H1 (cell line): ENCODE results near the gene PLA1A. TPM values are rescaled to one million over a fixed set of nuclear protein-coding genes. Genes with fewer than 3 reads are reported as not detected.

Experiments used
- CTCF ChIA-PET: fragments of 300-600 bp; sonication (Branson Sonifier 250); formaldehyde crosslinking; loops from one replicate; lab custom pipeline; 2021; ENCODE audit not compliant: partially characterized antibody; lab: Charles Lee
- POLR2A ChIA-PET: fragments of 300-600 bp; sonication (Branson Sonifier 250); formaldehyde crosslinking; loops from one replicate; lab custom pipeline; 2021; ENCODE audit warnings: inconsistent platforms; ENCODE audit not compliant: partially characterized antibody; lab: Charles Lee
- DNase-seq, 2 experiments: peaks; one replicate each; pipeline versions ENCODE4 v3.0.0 to v3.0.0-alpha.2; 2010 to 2022; ENCODE audit warnings: low spot score in 2 of 2, low read depth in 1 of 2, mixed read lengths in 1 of 2
- FAIRE-seq: peaks from 2 replicates; lab custom pipeline; 2011; peaks lifted over from hg19 to GRCh38; lab: Jason Lieb, UNC
- H2AFZ ChIP-seq: 2 replicates; pipeline ENCODE4 v1.8.1; 2012; ENCODE audit warnings: low read length, inconsistent platforms
- H2AK5ac ChIP-seq: 2 replicates; pipeline ENCODE4 v1.6.1; 2013; ENCODE audit warnings: low read depth, low read length
- H2BK120ac ChIP-seq: replicated peaks from 2 replicates; pipeline ENCODE3; 2013; ENCODE audit warnings: low read depth, low read length, inconsistent platforms
- H2BK12ac ChIP-seq: 2 replicates; pipeline ENCODE4 v1.6.1; 2013; ENCODE audit warnings: low read depth, low read length
- H2BK15ac ChIP-seq: 2 replicates; pipeline ENCODE4 v1.6.1; 2013; ENCODE audit warnings: low read length
- H2BK20ac ChIP-seq: 2 replicates; pipeline ENCODE4 v1.6.1; 2013; ENCODE audit warnings: low read length
- H2BK5ac ChIP-seq: 2 replicates; pipeline ENCODE4 v1.6.1; 2013; ENCODE audit warnings: low read depth, low read length
- H3K14ac ChIP-seq: 2 replicates; pipeline ENCODE4 v1.6.1; 2013; ENCODE audit warnings: inconsistent platforms; ENCODE audit not compliant: insufficient read length
- H3K18ac ChIP-seq: 2 replicates; pipeline ENCODE4 v1.6.1; 2013; ENCODE audit warnings: low read length; ENCODE audit errors: extremely low read depth
- H3K23ac ChIP-seq: 2 replicates; pipeline ENCODE4 v1.6.1; 2013; ENCODE audit warnings: inconsistent platforms; ENCODE audit not compliant: insufficient read length
- H3K23me2 ChIP-seq: 2 replicates; pipeline ENCODE4 v1.6.1; 2013; ENCODE audit warnings: low read depth, low read length
- H3K27ac ChIP-seq: 2 replicates; pipeline ENCODE4 v1.6.1; 2011; ENCODE audit warnings: low read depth, low read length, inconsistent platforms
- H3K27me3 ChIP-seq, 4 experiments: replicated peaks in 1 of 4; 1 replicate in 1 of 4; 2 replicates in 3 of 4; pipeline versions ENCODE4 v1.6.1 to v1.8.1; 2011 to 2013; ENCODE audit warnings: low read length in 3 of 4, mild to moderate bottlenecking in 3 of 4, inconsistent platforms in 2 of 4, mixed read lengths in 2 of 4, moderate library complexity in 1 of 4; ENCODE audit not compliant: control insufficient read depth in 3 of 4, insufficient read depth in 3 of 4; ENCODE audit errors: extremely low read depth in 1 of 4
- H3K36me3 ChIP-seq, 4 experiments: 2 replicates each; pipeline versions ENCODE4 v1.6.1 to v1.8.1; 2011 to 2013; ENCODE audit warnings: mild to moderate bottlenecking in 4 of 4, low read length in 3 of 4, moderate library complexity in 2 of 4, control low read depth in 1 of 4, inconsistent platforms in 1 of 4; ENCODE audit not compliant: insufficient read depth in 4 of 4, control insufficient read depth in 2 of 4
- H3K4ac ChIP-seq: replicated peaks from 2 replicates; pipeline ENCODE3; 2013; ENCODE audit warnings: low read length, low read depth, mixed read lengths, inconsistent platforms; ENCODE audit not compliant: insufficient read length
- H3K4me1 ChIP-seq, 4 experiments: replicated peaks in 1 of 4; 1 replicate in 1 of 4; 2 replicates in 3 of 4; pipeline versions ENCODE4 v1.6.1 to v1.8.1; 2011 to 2013; ENCODE audit warnings: low read length in 3 of 4, inconsistent platforms in 2 of 4, mixed read lengths in 1 of 4; ENCODE audit not compliant: insufficient read depth in 4 of 4, control insufficient read depth in 3 of 4
- H3K4me2 ChIP-seq, 2 experiments: 2 replicates each; pipeline versions ENCODE4 v1.6.1 to v1.8.1; 2011 to 2013; ENCODE audit warnings: low read depth in 2 of 2, low read length in 2 of 2, control low read depth in 1 of 2, inconsistent platforms in 1 of 2, mild to moderate bottlenecking in 1 of 2; ENCODE audit not compliant: insufficient read depth in 1 of 2
- H3K4me3 ChIP-seq, 4 experiments: fragments of 200-600, 300-600 bp in 1 of 4; sonication (generic), shearing (Covaris generic), sonication (Bioruptor Twin) in 1 of 4; 2 replicates each; pipeline versions ENCODE4 v1.5.1 to v1.8.1; 2011 to 2016; ENCODE audit warnings: low read length in 4 of 4, low read depth in 3 of 4, control low read depth in 2 of 4, inconsistent platforms in 2 of 4, mild to moderate bottlenecking in 2 of 4, mixed read lengths in 1 of 4, moderate library complexity in 1 of 4; ENCODE audit not compliant: insufficient read depth in 2 of 4; ENCODE audit errors: extremely low read depth in 1 of 4
- H3K56ac ChIP-seq: replicated peaks from 2 replicates; pipeline ENCODE3; 2013; ENCODE audit warnings: low read depth, mild to moderate bottlenecking, mixed read lengths, low read length, inconsistent platforms; ENCODE audit not compliant: insufficient read length
- H3K79me1 ChIP-seq: 2 replicates; pipeline ENCODE4 v1.6.1; 2013; ENCODE audit warnings: low read depth, low read length, control low read depth
- H3K79me2 ChIP-seq, 2 experiments: 2 replicates each; pipeline versions ENCODE4 v1.6.1 to v1.8.1; 2012 to 2013; ENCODE audit warnings: low read length in 2 of 2, mild to moderate bottlenecking in 2 of 2, inconsistent platforms in 1 of 2; ENCODE audit not compliant: insufficient read depth in 2 of 2, control insufficient read depth in 1 of 2
- H3K9ac ChIP-seq, 4 experiments: replicated peaks in 1 of 4; 1 replicate in 1 of 4; 2 replicates in 3 of 4; pipeline versions ENCODE4 v1.6.1 to v1.8.1; 2011 to 2013; ENCODE audit warnings: low read depth in 3 of 4, low read length in 3 of 4, control low read depth in 2 of 4, mild to moderate bottlenecking in 2 of 4, moderate library complexity in 2 of 4, inconsistent platforms in 1 of 4; ENCODE audit errors: extremely low read depth in 1 of 4
- H3K9me3 ChIP-seq, 2 experiments: 2 replicates each; pipeline versions ENCODE4 v1.6.1 to v1.8.1; 2012 to 2013; ENCODE audit warnings: mild to moderate bottlenecking in 2 of 2, moderate library complexity in 2 of 2, control low read depth in 1 of 2, inconsistent platforms in 1 of 2, low read depth in 1 of 2, low read length in 1 of 2, mixed read lengths in 1 of 2; ENCODE audit not compliant: insufficient read depth in 2 of 2
- H4K20me1 ChIP-seq, 2 experiments: replicated peaks in 1 of 2; 2 replicates each; pipeline versions ENCODE3 to v1.8.1; 2011 to 2013; ENCODE audit warnings: inconsistent platforms in 2 of 2, low read length in 2 of 2, mild to moderate bottlenecking in 1 of 2; ENCODE audit not compliant: insufficient read depth in 2 of 2, control insufficient read depth in 1 of 2
- H4K5ac ChIP-seq: 2 replicates; pipeline ENCODE4 v1.6.1; 2013; ENCODE audit warnings: low read length, low read depth, mixed read lengths, inconsistent platforms; ENCODE audit not compliant: insufficient read length
- H4K8ac ChIP-seq: 2 replicates; pipeline ENCODE4 v1.8.0; 2013; ENCODE audit warnings: mild to moderate bottlenecking, moderate library complexity, low read length, inconsistent platforms; ENCODE audit not compliant: insufficient read depth; ENCODE audit errors: extremely low read depth
- H4K91ac ChIP-seq: replicated peaks from 2 replicates; pipeline ENCODE3; 2013; ENCODE audit warnings: low read length, mixed read lengths, inconsistent platforms; ENCODE audit not compliant: insufficient read length
- POLR2AphosphoS5 ChIP-seq: IDR thresholded peaks from 2 replicates; pipeline ENCODE4 v1.6.1; 2011; ENCODE audit warnings: low read depth, low read length
- SIRT6 ChIP-seq: IDR thresholded peaks from one replicate; pipeline ENCODE4 v1.7.1; 2012; ENCODE audit warnings: low read length, inconsistent platforms
- SP2 ChIP-seq: IDR thresholded peaks from 2 replicates; pipeline ENCODE4 v1.6.1; 2012; ENCODE audit warnings: mild to moderate bottlenecking, low read length, inconsistent platforms
- TCF12 ChIP-seq: IDR thresholded peaks from 2 replicates; pipeline ENCODE4 v1.6.1; 2011; ENCODE audit warnings: low read depth, mild to moderate bottlenecking, low read length
- WGBS, 2 experiments: shearing (Covaris generic) in 1 of 2; methylation state at CpG; one replicate each; pipeline versions ENCODE4 v1.1.6 to v1.1.7; 2013 to 2015; ENCODE audit warnings: low lambda C conversion rate in 2 of 2, mixed read lengths in 2 of 2, inconsistent platforms in 1 of 2, low coverage in 1 of 2, missing lambda C conversion rate in 1 of 2; ENCODE audit not compliant: insufficient replicate concordance in 2 of 2, insufficient coverage in 1 of 2, insufficient read length in 1 of 2; ENCODE audit errors: extremely low coverage in 1 of 2, missing lambda C conversion rate in 1 of 2; 5-methylcytosine and 5-hydroxymethylcytosine counted together
- polyA plus RNA-seq, 7 experiments: library from polyadenylated mRNA; depleted of rRNA in 3 of 7; stranded (reverse) in 5 of 7; unstranded in 2 of 7; fragments of >200 nt in 5 of 7; fragments of 200-250 nt in 2 of 7; gene quantifications; 1 replicate in 5 of 7; 2 replicates in 1 of 7; 4 replicates in 1 of 7; pipeline versions ENCODE4 v1.2.1 to v1.2.3, GENCODE V29; 2011 to 2013; ENCODE audit warnings: missing spikeins in 2 of 7, mixed read lengths in 2 of 7
- total RNA-seq: library from RNA; stranded (reverse); fragmentation: NEBNext Ultra II Directional; extraction: Animal tissue kit (Norgen Biotek cat#: 25700); gene quantifications from 2 replicates; pipeline ENCODE4 v1.2.1, GENCODE V29; 2021
- TF ChIP-seq, protein P1 (sequence below): IDR thresholded peaks from 2 replicates; pipeline ENCODE4 v1.6.1; 2012; ENCODE audit warnings: inconsistent platforms

The PLA1A gene
- total and polyA plus RNA-seq, 2 of the 8 experiments (the other 6 are each of a cell fraction or from before 2014, with no cell fraction given): not detected

DNA sequence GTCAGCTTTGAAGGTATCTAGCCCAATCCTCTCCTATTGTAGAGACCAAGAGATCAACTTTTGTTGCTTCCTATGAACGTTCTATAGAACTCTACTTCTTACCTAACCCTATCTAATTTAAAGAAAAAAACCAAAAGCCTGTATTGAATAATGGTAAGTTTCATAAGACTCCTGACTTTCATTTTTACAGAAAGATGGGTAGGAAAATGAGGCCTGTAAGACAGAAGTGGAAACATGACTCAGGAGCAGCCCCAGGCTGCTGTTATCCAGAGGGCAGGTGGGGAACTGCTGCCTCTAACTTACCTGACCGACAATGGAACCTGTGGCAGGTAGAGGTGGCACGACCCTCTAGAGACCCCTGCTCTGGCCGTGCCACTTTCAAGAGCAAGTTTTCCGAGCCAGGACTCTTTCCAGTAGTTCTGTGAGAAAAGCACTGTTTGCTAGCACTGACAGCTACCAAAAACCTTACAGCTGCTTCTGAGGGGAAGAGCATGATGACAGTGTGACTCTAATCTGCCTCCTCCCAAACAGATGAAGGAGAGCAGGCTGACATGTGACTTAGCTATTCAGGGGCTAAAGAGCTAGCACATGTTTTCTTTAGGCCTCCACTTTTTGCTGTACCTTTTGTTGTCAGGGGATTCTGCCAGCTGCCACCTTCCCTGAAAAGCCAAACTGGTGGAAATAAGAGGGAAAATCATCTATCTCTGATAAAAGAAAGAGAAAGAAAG lies 45.2 kb downstream of the PLA1A start:
- no peak overlapping the region for H2BK12ac ChIP-seq
- H3K18ac ChIP-seq: no peak overlapping the region
- peaks cover 0 to 7% (median 1%) of the 10 kb centered on the region in 4 experiments; a peak in 2 of 7 replicates for H3K4me1 ChIP-seq
- H3K4me3 ChIP-seq: no peak overlapping the region
- H3K14ac ChIP-seq: no peak overlapping the region
- H3K79me2 ChIP-seq: no peaks in the 10 kb centered on the region
- no peaks in the 10 kb centered on the region for H4K20me1 ChIP-seq
- TF ChIP-seq TCF12 (no peak), SP2 (no peak), SIRT6 (no peak), POLR2AphosphoS5 (no peak)
- TF ChIP-seq, protein P1, sequence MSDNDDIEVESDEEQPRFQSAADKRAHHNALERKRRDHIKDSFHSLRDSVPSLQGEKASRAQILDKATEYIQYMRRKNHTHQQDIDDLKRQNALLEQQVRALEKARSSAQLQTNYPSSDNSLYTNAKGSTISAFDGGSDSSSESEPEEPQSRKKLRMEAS: peak; percentile 44; the same call in 1 of the 2 replicates
- H2BK15ac ChIP-seq: no peak overlapping the region
- FAIRE-seq (no peak), DNase-seq (no peak)
- no peaks in the 10 kb centered on the region for H3K79me1 ChIP-seq
- H2BK5ac ChIP-seq: no peak overlapping the region
- ChIA-PET CTCF (interaction anchor here (1.1 to 2.7 kb wide), 2 partner anchors 43 to 55 kb away, joined by 3 to 11 read pairs; no protein-coding TSS in a partner anchor), POLR2A (interaction anchor here (0.6 to 0.7 kb wide), 2 partner anchors 10 to 24 kb away, joined by 3 read pairs; no protein-coding TSS in a partner anchor)
- H3K56ac ChIP-seq: no peak overlapping the region
- H2AK5ac ChIP-seq: no peak overlapping the region
- no peak overlapping the region for H4K8ac ChIP-seq
- H4K91ac ChIP-seq: no peak overlapping the region
- H2BK20ac ChIP-seq: no peak overlapping the region
- no peaks in the 10 kb centered on the region for H3K23me2 ChIP-seq
- no peaks in the 10 kb centered on the region for H3K27me3 ChIP-seq
- no peak overlapping the region for H3K23ac ChIP-seq
- no peaks in the 10 kb centered on the region for H3K9me3 ChIP-seq
- 85% methylated on average over 5 of the region's 5 CpGs; no CpG with 5 or more reads in 1 of the 2 experiments for WGBS, 2 experiments
- H2AFZ ChIP-seq: peak overlapping the region; percentile 76; the same call in 1 of the 2 replicates
- no peak overlapping the region for H3K9ac ChIP-seq
- H2BK120ac ChIP-seq: no peak overlapping the region
- H3K36me3 ChIP-seq: no peaks in the 10 kb centered on the region
- no peak overlapping the region for H4K5ac ChIP-seq
- H3K4ac ChIP-seq: no peak overlapping the region
- H3K4me2 ChIP-seq: no peak overlapping the region
- no peak overlapping the region for H3K27ac ChIP-seq
